GM19328 (cell line): Measurements from ENCODE around the gene PGP.

Experiments used
- ATAC-seq: cut with Tn5 transposase; IDR thresholded peaks from one replicate; pipeline ENCODE4 v1.9.1; 2021; ENCODE audit warnings: mild to moderate bottlenecking, moderate library complexity; ENCODE audit not compliant: unreplicated experiment

Gene PGP

GRCh38 chr16:2237493-2238149 is 23.0 kb upstream of the PGP start:
- ATAC-seq: no peak

GRCh38 chr16:2237102-2237482 is 22.5 kb upstream of the PGP start:
- ATAC-seq: no peak

- ATAC-seq: no peak
These were observed 21.9 kb upstream of the PGP start, which contains the start of gene DNASE1L2 for GRCh38 chr16:2236337-2237101. TSS of gene DNASE1L2 (plus strand) at chr16:2236444. CDS start at chr16:2236817, 373 bp downstream.

GRCh38 chr16:2235695-2236336 is 21.2 kb upstream of the PGP start:
- no peak for ATAC-seq

- ATAC-seq: no peak
These were observed 20.6 kb upstream of the PGP start for GRCh38 chr16:2235234-2235651.

GRCh38 chr16:2234813-2235170 is 20.2 kb upstream of the PGP start:
- ATAC-seq: no peak

- no peak for ATAC-seq
These were observed 19.5 kb upstream of the PGP start for GRCh38 chr16:2233872-2234812.

- ATAC-seq: no peak
These were observed 18.6 kb upstream of the PGP start for GRCh38 chr16:2233046-2233775.

- no peak for ATAC-seq
These were observed 17.7 kb upstream of the PGP start for GRCh38 chr16:2232094-2232990.

- no peak for ATAC-seq
These were observed 16.6 kb upstream of the PGP start for GRCh38 chr16:2231016-2231931.

- no peak for ATAC-seq
These were observed 15.7 kb upstream of the PGP start for GRCh38 chr16:2230376-2230775.

GRCh38 chr16:2229632-2230250 is 15.1 kb upstream of the PGP start:
- ATAC-seq: no peak

GRCh38 chr16:2229091-2229490 is 14.5 kb upstream of the PGP start:
- ATAC-seq: no peak

GRCh38 chr16:2228161-2228824 is 13.7 kb upstream of the PGP start:
- ATAC-seq: no peak

GRCh38 chr16:2226918-2227317 is 12.3 kb upstream of the PGP start:
- no peak for ATAC-seq

GRCh38 chr16:2226245-2226793 is 11.7 kb upstream of the PGP start:
- no peak for ATAC-seq

- ATAC-seq: peak; percentile 3
These were observed 9.4 kb upstream of the PGP start for GRCh38 chr16:2223942-2224486.
